Neural cell (in vitro differentiated cells): ENCODE measurements around the gene GNG11.

Experiments
- CTCF ChIP-seq: fragments of 450-650 bp; IDR thresholded peaks from 2 replicates; pipeline ENCODE4 v1.5.1; 2014; ENCODE audit warnings: antibody characterized with exemption, mild to moderate bottlenecking, moderate library complexity; ENCODE audit not compliant: poor library complexity, severe bottlenecking
- MXI1 ChIP-seq: fragments of 450-650 bp; conservative IDR thresholded peaks from 2 replicates; pipeline ENCODE4 v1.6.1; 2014; ENCODE audit warnings: antibody characterized with exemption, mild to moderate bottlenecking; ENCODE audit not compliant: poor library complexity, severe bottlenecking
- POLR2AphosphoS5 ChIP-seq: IDR thresholded peaks from 2 replicates; pipeline ENCODE4 v1.6.1; 2012
- RAD21 ChIP-seq: fragments of 450-650 bp; conservative IDR thresholded peaks from 2 replicates; pipeline ENCODE4 v1.6.1; 2014; ENCODE audit warnings: antibody characterized with exemption, mild to moderate bottlenecking, moderate library complexity
- REST ChIP-seq: IDR thresholded peaks from 2 replicates; pipeline ENCODE4 v1.6.1; 2012; ENCODE audit warnings: borderline replicate concordance
- TAF1 ChIP-seq: IDR thresholded peaks from 2 replicates; pipeline ENCODE4 v1.6.1; 2012; ENCODE audit warnings: low read depth

GRCh38 chr7:93923942-93924341, 2.4 kb downstream of the GNG11 start:
- TF ChIP-seq TAF1 (no peak), CTCF (no peak), REST (no peak), MXI1 (no peak), POLR2AphosphoS5 (no peak), RAD21 (no peak)
